ENCODE results near the gene DAB1. TPM values are rescaled to one million over a fixed set of nuclear protein-coding genes. Genes with fewer than 3 reads are reported as not detected.

Gene DAB1
- total and polyA plus RNA-seq, 2 of the 8 experiments (the other 6 are each of a cell fraction or from before 2014, with no cell fraction given) = 4.4 to 11.8 TPM

- WGBS, 2 experiments (ENCODE audit: extremely low coverage in 1 of 2, insufficient coverage in 1 of 2, insufficient read length in 1 of 2, insufficient replicate concordance in 2 of 2, low coverage in 1 of 2, low lambda C conversion rate in 2 of 2, missing lambda C conversion rate in 1 of 2) = 93% methylated on average over 7 of the region's 7 CpGs; no CpG with 5 or more reads in 1 of the 2 experiments
- no peak overlapping the region for H3K4me3 ChIP-seq (ENCODE audit: extremely low read depth in 1 of 4, insufficient read depth in 2 of 4, low read depth in 3 of 4, low read length in 4 of 4)
- no peaks in the 10 kb centered on the region for H3K36me3 ChIP-seq (ENCODE audit: control insufficient read depth in 2 of 4, insufficient read depth in 4 of 4, low read length in 3 of 4)
- no peak overlapping the region for H3K9ac ChIP-seq (replicated peaks in 1 of 4; ENCODE audit: extremely low read depth in 1 of 4, low read depth in 3 of 4, low read length in 3 of 4)
- H3K18ac ChIP-seq (ENCODE audit: extremely low read depth, low read length) = no peak overlapping the region
- no peak overlapping the region for H4K5ac ChIP-seq (ENCODE audit: insufficient read length, low read depth, low read length)
- H3K79me1 ChIP-seq (ENCODE audit: low read depth, low read length) = no peaks in the 10 kb centered on the region
- DNase-seq (ENCODE audit: low read depth in 1 of 2, low spot score in 2 of 2) = no peak
- H2BK20ac ChIP-seq (ENCODE audit: low read length) = no peak overlapping the region
- H3K14ac ChIP-seq (ENCODE audit: insufficient read length) = no peak overlapping the region
- no peak overlapping the region for H2AK5ac ChIP-seq (ENCODE audit: low read depth, low read length)
- no peak overlapping the region for H2BK12ac ChIP-seq (ENCODE audit: low read depth, low read length)
- no peak overlapping the region for H2BK15ac ChIP-seq (ENCODE audit: low read length)
- no peak overlapping the region for H3K27ac ChIP-seq (ENCODE audit: low read depth, low read length)
- H3K23ac ChIP-seq (ENCODE audit: insufficient read length) = no peak overlapping the region
- no peak overlapping the region for H3K4me2 ChIP-seq (ENCODE audit: insufficient read depth in 1 of 2, low read depth in 2 of 2, low read length in 2 of 2)
- no peak overlapping the region for H4K8ac ChIP-seq (ENCODE audit: extremely low read depth, insufficient read depth, low read length)
- no peak overlapping the region for H3K4ac ChIP-seq (replicated peaks; ENCODE audit: insufficient read length, low read depth, low read length)
- no peak overlapping the region for H2BK5ac ChIP-seq (ENCODE audit: low read depth, low read length)
- no peaks in the 10 kb centered on the region for H4K20me1 ChIP-seq (replicated peaks in 1 of 2; ENCODE audit: control insufficient read depth in 1 of 2, insufficient read depth in 2 of 2, low read length in 2 of 2)
- H2BK120ac ChIP-seq (replicated peaks; ENCODE audit: low read depth, low read length) = no peak overlapping the region
- POLR2A ChIA-PET (ENCODE audit: partially characterized antibody) = no interaction called here
- no peak for FAIRE-seq
- H3K23me2 ChIP-seq (ENCODE audit: low read depth, low read length) = no peaks in the 10 kb centered on the region
- no peak overlapping the region for H4K91ac ChIP-seq (replicated peaks; ENCODE audit: insufficient read length, low read length)
- H3K56ac ChIP-seq (replicated peaks; ENCODE audit: insufficient read length, low read depth, low read length) = no peak overlapping the region
- H3K79me2 ChIP-seq (ENCODE audit: control insufficient read depth in 1 of 2, insufficient read depth in 2 of 2, low read length in 2 of 2) = no peaks in the 10 kb centered on the region
- H3K4me1 ChIP-seq (replicated peaks in 1 of 4; ENCODE audit: control insufficient read depth in 3 of 4, insufficient read depth in 4 of 4, low read length in 3 of 4) = peaks cover 3 to 8% (median 6%) of the 10 kb centered on the region in 4 experiments; a peak in 4 of 7 replicates
- no peaks in the 10 kb centered on the region for H3K27me3 ChIP-seq (replicated peaks in 1 of 4; ENCODE audit: control insufficient read depth in 3 of 4, extremely low read depth in 1 of 4, insufficient read depth in 3 of 4, low read length in 3 of 4)
- H3K9me3 ChIP-seq (ENCODE audit: insufficient read depth in 2 of 2, low read depth in 1 of 2, low read length in 1 of 2) = no peaks in the 10 kb centered on the region
- CTCF ChIA-PET (ENCODE audit: partially characterized antibody) = interaction anchor here (0.6 to 1.0 kb wide), 2 partner anchors 9 to 249 kb away, joined by 3 read pairs; no protein-coding TSS in a partner anchor
- no peak overlapping the region for H2AFZ ChIP-seq (ENCODE audit: low read length)
- TF ChIP-seq TBP (IDR thresholded peaks at IDR 0.05; ENCODE audit: low read depth, low read length) (no peak), MAFK (IDR thresholded peaks at IDR 0.05; ENCODE audit: low read depth, low read length) (no peak), CTCF (IDR thresholded peaks at IDR 0.05; ENCODE audit: control extremely low read depth in 1 of 3, insufficient read depth in 1 of 3, low read depth in 1 of 3, low read length in 3 of 3) (no peak)
Measured at GRCh38 chr1:57217905-57218304, 206.0 kb downstream of the DAB1 start.

All from H1 (cell line).